Naive thymus-derived CD4-positive, alpha-beta T cell (primary cell): Measurements from ENCODE around the gene HOXA1. TPM values are rescaled to one million over a fixed set of nuclear protein-coding genes. Genes with fewer than 3 reads are reported as not detected.
A peak's percentile ranks its signal among the peaks of the same experiment; 100 is the strongest.

Experiments used
- ATAC-seq: fragments of 150-1000 bp; cut with Tn5 transposase; 2 replicates; pipeline ENCODE4 v1.10.0; 2021; ENCODE audit warnings: mild to moderate bottlenecking, moderate library complexity
- CTCF ChIA-PET: fragments of 350-600 bp; sonication (Branson Sonifier 250); formaldehyde crosslinking; loops from one replicate; lab custom pipeline; 2021; ENCODE audit warnings: antibody characterized with exemption; lab: Charles Lee
- POLR2A ChIA-PET: fragments of 350-600 bp; sonication (Branson Sonifier 250); formaldehyde crosslinking; loops from one replicate; lab custom pipeline; 2021; ENCODE audit warnings: antibody characterized with exemption, inconsistent platforms; lab: Charles Lee
- DNase-seq, 9 donors: peaks; one replicate each; pipeline versions ENCODE4 v3.0.0 to v3.0.0-alpha.2; 2020 to 2022; ENCODE audit warnings: mixed read lengths in 1 of 9
- H3K27ac ChIP-seq: one replicate; pipeline ENCODE4 v1.7.0; 2013; ENCODE audit warnings: mild to moderate bottlenecking, low read depth, low read length, moderate library complexity
- H3K27me3 ChIP-seq, 2 donors: one replicate each; pipeline ENCODE4 v1.7.0; 2013; ENCODE audit warnings: low read length in 2 of 2, mild to moderate bottlenecking in 2 of 2, moderate library complexity in 2 of 2; ENCODE audit not compliant: control insufficient read depth in 2 of 2, insufficient read depth in 2 of 2
- H3K36me3 ChIP-seq, 3 experiments: 1 replicate in 2 of 3; 2 replicates in 1 of 3; pipeline ENCODE4 v1.7.0; 2013; ENCODE audit warnings: low read length in 3 of 3, mild to moderate bottlenecking in 3 of 3, moderate library complexity in 1 of 3; ENCODE audit not compliant: insufficient read depth in 3 of 3, control insufficient read depth in 2 of 3
- H3K4me1 ChIP-seq, 2 donors: one replicate each; pipeline ENCODE4 v1.7.0; 2013; ENCODE audit warnings: low read length in 2 of 2, mild to moderate bottlenecking in 2 of 2, moderate library complexity in 1 of 2; ENCODE audit not compliant: control insufficient read depth in 2 of 2, insufficient read depth in 2 of 2
- H3K4me3 ChIP-seq: 2 replicates; pipeline ENCODE4 v1.7.0; 2013; ENCODE audit warnings: mild to moderate bottlenecking, low read length
- H3K9me3 ChIP-seq, 3 experiments: 1 replicate in 2 of 3; 2 replicates in 1 of 3; pipeline ENCODE4 v1.7.0; 2013; ENCODE audit warnings: low read length in 3 of 3; ENCODE audit not compliant: control insufficient read depth in 2 of 3
- H3K27ac Mint-ChIP-seq, 9 donors: one replicate each; pipeline ENCODE4 v1.8.0; 2020 to 2022; ENCODE audit warnings: mixed read lengths in 9 of 9, mild to moderate bottlenecking in 8 of 9, moderate library complexity in 5 of 9, inconsistent platforms in 2 of 9
- H3K27me3 Mint-ChIP-seq, 5 donors: one replicate each; pipeline ENCODE4 v1.8.0; 2021 to 2022; ENCODE audit warnings: mixed read lengths in 5 of 5, mild to moderate bottlenecking in 1 of 5
- H3K36me3 Mint-ChIP-seq, 5 donors: one replicate each; pipeline ENCODE4 v1.8.0; 2020 to 2022; ENCODE audit warnings: mixed read lengths in 5 of 5, mild to moderate bottlenecking in 3 of 5, inconsistent platforms in 1 of 5
- H3K4me1 Mint-ChIP-seq, 7 donors: one replicate each; pipeline ENCODE4 v1.8.0; 2020 to 2022; ENCODE audit warnings: mixed read lengths in 7 of 7, mild to moderate bottlenecking in 3 of 7, inconsistent platforms in 1 of 7
- H3K4me3 Mint-ChIP-seq, 10 donors: one replicate each; pipeline ENCODE4 v1.8.0; 2020 to 2022; ENCODE audit warnings: mild to moderate bottlenecking in 10 of 10, mixed read lengths in 10 of 10, moderate library complexity in 6 of 10, inconsistent platforms in 2 of 10
- H3K9me3 Mint-ChIP-seq, 11 donors: one replicate each; pipeline ENCODE4 v1.8.0; 2020 to 2022; ENCODE audit warnings: mixed read lengths in 11 of 11, mild to moderate bottlenecking in 4 of 11, inconsistent platforms in 1 of 11, moderate library complexity in 1 of 11
- intact Hi-C, 2 donors: fragments of 100-400 bp; cut with micrococcal nuclease; formaldehyde crosslinking; loops; one replicate each; pipeline ENCODE4 v1.15.1; 2023
- polyA plus RNA-seq, 2 donors: library from polyadenylated mRNA; unstranded; fragments of 300-500 nt; fragmentation: Illumina TruSeq; gene quantifications; one replicate each; pipeline ENCODE4 v1.2.3, GENCODE V29; 2021
- total RNA-seq, 6 experiments: library from RNA in 5 of 6; stranded (reverse) in 5 of 6; gene quantifications; 1 replicate in 5 of 6; 2 replicates in 1 of 6; pipeline ENCODE4 v1.2.3 and lab custom pipeline; 2021 to 2026

The HOXA1 gene
- total and polyA plus RNA-seq, 7 experiments from 2014 or later, result 0.09 to 1.1 (median 0.25) TPM; not detected in 1

GRCh38 chr7:27107391-27108381, 11.9 kb upstream of the HOXA1 start:
- Histone ChIP-seq H3K27ac (no peak overlapping the region), H3K4me3 (no peak overlapping the region), H3K4me1 (no peaks in the 10 kb centered on the region), H3K36me3 (no peaks in the 10 kb centered on the region), H3K27me3 (peaks cover under 1 to 11% of the 10 kb centered on the region in 2 donors), H3K9me3 (no peaks in the 10 kb centered on the region)
- H3K27me3 Mint-ChIP-seq, result peaks cover 34 to 42% (median 40%) of the 10 kb centered on the region in 5 donors
- ATAC-seq (no peak), DNase-seq (no peak)
- peaks cover 0 to 5% (median 3%) of the 10 kb centered on the region in 5 donors for H3K36me3 Mint-ChIP-seq
- H3K4me3 Mint-ChIP-seq, result no peak overlapping the region
- ChIA-PET POLR2A (no interaction called here), CTCF (no interaction called here)
- intact Hi-C loops, result no loop called here
- peak overlapping the region in 1 of 9 donors; percentile 66 for H3K27ac Mint-ChIP-seq
- H3K9me3 Mint-ChIP-seq, result peaks cover 0 to 4% (median 0%) of the 10 kb centered on the region in 11 donors
- H3K4me1 Mint-ChIP-seq, result peaks cover 3 to 12% (median 8%) of the 10 kb centered on the region in 7 donors

- Histone ChIP-seq H3K27me3 (peaks cover 5 to 16% of the 10 kb centered on the region in 2 donors), H3K27ac (no peak overlapping the region), H3K36me3 (no peaks in the 10 kb centered on the region), H3K4me3 (no peak overlapping the region), H3K4me1 (peaks cover 0 to 7% of the 10 kb centered on the region in 2 donors), H3K9me3 (no peaks in the 10 kb centered on the region)
- Mint-ChIP-seq H3K27me3 (peaks cover 40 to 49% (median 44%) of the 10 kb centered on the region in 5 donors), H3K9me3 (peaks cover 0 to 5% (median 0%) of the 10 kb centered on the region in 11 donors), H3K27ac (no peak overlapping the region), H3K4me3 (no peak overlapping the region), H3K4me1 (peaks cover 5 to 20% (median 13%) of the 10 kb centered on the region in 7 donors), H3K36me3 (peaks cover 0 to 7% (median 5%) of the 10 kb centered on the region in 5 donors)
- DNase-seq (no peak), ATAC-seq (no peak)
- ChIA-PET POLR2A (no interaction called here), CTCF (no interaction called here)
- intact Hi-C loops, result no loop called here
Observed at GRCh38 chr7:27106901-27107240, 11.1 kb upstream of the HOXA1 start.

GRCh38 chr7:27106181-27106900, 10.5 kb upstream of the HOXA1 start:
- Histone ChIP-seq H3K36me3 (no peaks in the 10 kb centered on the region), H3K27me3 (peaks cover 5 to 16% of the 10 kb centered on the region in 2 donors), H3K27ac (no peak overlapping the region), H3K4me3 (no peak overlapping the region), H3K9me3 (no peaks in the 10 kb centered on the region), H3K4me1 (peaks cover 0 to 9% of the 10 kb centered on the region in 2 donors)
- H3K27ac Mint-ChIP-seq, result no peak overlapping the region
- ATAC-seq, result no peak
- DNase-seq, result no peak
- POLR2A ChIA-PET, result no interaction called here
- H3K9me3 Mint-ChIP-seq, result peaks cover 0 to 5% (median 0%) of the 10 kb centered on the region in 11 donors
- H3K4me3 Mint-ChIP-seq, result no peak overlapping the region
- peaks cover 42 to 54% (median 50%) of the 10 kb centered on the region in 5 donors for H3K27me3 Mint-ChIP-seq
- H3K36me3 Mint-ChIP-seq, result peaks cover 3 to 11% (median 5%) of the 10 kb centered on the region in 5 donors
- intact Hi-C loops, result no loop called here
- peaks cover 7 to 25% (median 15%) of the 10 kb centered on the region in 7 donors for H3K4me1 Mint-ChIP-seq
- CTCF ChIA-PET, result no interaction called here

- intact Hi-C loops, result no loop called here
- H3K4me1 ChIP-seq, result peaks cover 0 to 9% of the 10 kb centered on the region in 2 donors
- no peak for DNase-seq
- POLR2A ChIA-PET, result no interaction called here
- no peak overlapping the region for H3K4me3 ChIP-seq
- peaks cover 51 to 63% (median 58%) of the 10 kb centered on the region in 5 donors for H3K27me3 Mint-ChIP-seq
- H3K27ac Mint-ChIP-seq, result no peak overlapping the region
- CTCF ChIA-PET, result no interaction called here
- ATAC-seq, result no peak
- H3K36me3 ChIP-seq, result no peaks in the 10 kb centered on the region
- no peaks in the 10 kb centered on the region for H3K9me3 ChIP-seq
- H3K36me3 Mint-ChIP-seq, result peaks cover 5 to 19% (median 8%) of the 10 kb centered on the region in 5 donors
- H3K9me3 Mint-ChIP-seq, result peaks cover 0 to 7% (median 0%) of the 10 kb centered on the region in 11 donors
- no peak overlapping the region for H3K27ac ChIP-seq
- no peak overlapping the region for H3K4me3 Mint-ChIP-seq
- H3K27me3 ChIP-seq, result peaks cover 5 to 16% of the 10 kb centered on the region in 2 donors
- peaks cover 7 to 25% (median 15%) of the 10 kb centered on the region in 7 donors for H3K4me1 Mint-ChIP-seq
Observed at GRCh38 chr7:27105301-27106031, 9.7 kb upstream of the HOXA1 start.

GRCh38 chr7:27104341-27105058, 8.7 kb upstream of the HOXA1 start:
- Mint-ChIP-seq H3K27ac (no peak overlapping the region), H3K4me3 (no peak overlapping the region), H3K27me3 (peaks cover 61 to 72% (median 68%) of the 10 kb centered on the region in 5 donors), H3K36me3 (peaks cover 5 to 29% (median 16%) of the 10 kb centered on the region in 5 donors), H3K4me1 (peaks cover 7 to 25% (median 15%) of the 10 kb centered on the region in 7 donors), H3K9me3 (peaks cover 0 to 7% (median 0%) of the 10 kb centered on the region in 11 donors)
- no peaks in the 10 kb centered on the region for H3K36me3 ChIP-seq
- no peak for DNase-seq
- peaks cover 0 to 9% of the 10 kb centered on the region in 2 donors for H3K4me1 ChIP-seq
- no peak overlapping the region for H3K27ac ChIP-seq
- no peak overlapping the region for H3K4me3 ChIP-seq
- ATAC-seq, result no peak
- POLR2A ChIA-PET, result no interaction called here
- no peaks in the 10 kb centered on the region for H3K9me3 ChIP-seq
- H3K27me3 ChIP-seq, result peaks cover 5 to 16% of the 10 kb centered on the region in 2 donors
- CTCF ChIA-PET, result no interaction called here
- intact Hi-C loops, result no loop called here
